NOMO-1 (cell line): ENCODE data around the gene BRICD5.

ENCODE experiments used
- DNase-seq, 2 experiments: peaks; one replicate each; lab custom pipeline; 2025; ENCODE audit not compliant: unreplicated experiment in 2 of 2; lab: John Stamatoyannopoulos, UW

Gene BRICD5

GRCh38 chr16:2199621-2200139 is 11.0 kb downstream of the BRICD5 start:
- DNase-seq = no peak

- DNase-seq = no peak
Measured at GRCh38 chr16:2199095-2199494, 11.6 kb downstream of the BRICD5 start.

GRCh38 chr16:2198283-2198682 is 12.4 kb downstream of the BRICD5 start:
- no peak for DNase-seq

DNA sequence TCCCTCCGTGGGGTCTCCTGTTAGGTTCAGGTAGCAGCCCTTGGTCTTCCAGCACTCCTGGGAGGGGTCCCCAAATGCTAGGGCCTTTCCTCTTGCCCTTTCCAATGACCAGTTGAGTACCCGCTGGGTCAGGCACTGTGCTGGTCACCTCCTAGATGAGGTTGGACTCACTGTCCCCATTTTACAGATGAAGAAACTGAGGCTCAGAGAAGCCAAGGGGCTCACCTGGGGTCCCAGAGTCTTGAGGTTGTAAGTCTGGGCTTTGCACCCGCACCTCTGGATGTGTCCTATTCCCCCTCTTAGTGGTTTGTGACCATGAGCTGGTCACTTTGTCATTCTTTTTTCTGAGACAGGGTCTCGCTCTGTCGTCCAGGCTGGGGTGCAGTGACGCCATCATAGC is 12.9 kb downstream of the BRICD5 start:
- no peak for DNase-seq

- DNase-seq = no peak
Measured at GRCh38 chr16:2196981-2197511, 13.6 kb downstream of the BRICD5 start.

GRCh38 chr16:2196162-2196980 is 14.3 kb downstream of the BRICD5 start, which contains the start of gene CASKIN1:
CASKIN1 (minus strand) TSS chr16:2196605; CDS start chr16:2196432, 173 bp downstream.
- peak; percentile 32 to 51 for DNase-seq

- no peak for DNase-seq
Measured at GRCh38 chr16:2195322-2196161, 15.1 kb downstream of the BRICD5 start.

- peak; percentile 25 to 46 for DNase-seq
Measured at GRCh38 chr16:2194852-2195321, 15.8 kb downstream of the BRICD5 start.

- DNase-seq = no peak
Measured at GRCh38 chr16:2194166-2194834, 16.4 kb downstream of the BRICD5 start.

- no peak for DNase-seq
Measured at GRCh38 chr16:2191446-2191706, 19.3 kb downstream of the BRICD5 start.

DNA sequence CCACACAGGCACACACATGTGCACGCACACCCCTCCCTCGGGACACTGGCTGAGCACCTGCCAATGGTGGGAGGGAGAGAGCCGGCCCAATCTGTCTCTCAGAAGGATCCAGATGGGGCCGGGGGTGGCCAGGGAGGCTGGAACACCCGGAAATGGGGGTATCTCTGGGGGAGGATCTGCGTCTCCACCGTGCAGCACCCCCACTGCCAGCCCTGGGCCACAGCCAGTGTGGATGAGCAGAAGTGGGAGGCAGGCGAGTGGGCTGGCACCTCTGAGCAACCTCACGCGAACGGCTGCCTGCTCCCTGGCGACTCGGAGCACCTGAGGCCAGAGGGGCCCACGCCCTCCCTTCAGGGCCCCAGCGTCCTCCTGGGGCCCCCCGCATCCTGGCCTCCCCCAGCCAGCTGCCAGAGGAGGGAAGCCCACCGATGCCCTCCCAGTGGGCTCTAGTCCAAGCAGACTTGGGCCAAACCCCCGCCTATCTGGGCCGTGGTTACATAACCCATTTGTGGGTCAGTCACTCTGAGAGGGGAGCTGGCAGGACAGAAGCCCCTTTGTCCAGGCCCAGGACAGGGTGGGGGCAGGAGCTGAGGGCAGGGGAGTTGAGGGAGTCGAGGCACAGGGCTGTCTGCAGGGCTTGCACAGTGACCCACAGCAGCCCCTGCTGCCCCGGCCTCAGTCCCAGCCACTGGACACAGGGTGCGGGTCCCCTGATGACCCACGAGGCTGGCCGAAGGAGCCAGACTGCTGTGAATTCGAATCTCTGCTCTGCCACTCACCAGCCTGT is 19.8 kb downstream of the BRICD5 start:
- DNase-seq = no peak

DNA sequence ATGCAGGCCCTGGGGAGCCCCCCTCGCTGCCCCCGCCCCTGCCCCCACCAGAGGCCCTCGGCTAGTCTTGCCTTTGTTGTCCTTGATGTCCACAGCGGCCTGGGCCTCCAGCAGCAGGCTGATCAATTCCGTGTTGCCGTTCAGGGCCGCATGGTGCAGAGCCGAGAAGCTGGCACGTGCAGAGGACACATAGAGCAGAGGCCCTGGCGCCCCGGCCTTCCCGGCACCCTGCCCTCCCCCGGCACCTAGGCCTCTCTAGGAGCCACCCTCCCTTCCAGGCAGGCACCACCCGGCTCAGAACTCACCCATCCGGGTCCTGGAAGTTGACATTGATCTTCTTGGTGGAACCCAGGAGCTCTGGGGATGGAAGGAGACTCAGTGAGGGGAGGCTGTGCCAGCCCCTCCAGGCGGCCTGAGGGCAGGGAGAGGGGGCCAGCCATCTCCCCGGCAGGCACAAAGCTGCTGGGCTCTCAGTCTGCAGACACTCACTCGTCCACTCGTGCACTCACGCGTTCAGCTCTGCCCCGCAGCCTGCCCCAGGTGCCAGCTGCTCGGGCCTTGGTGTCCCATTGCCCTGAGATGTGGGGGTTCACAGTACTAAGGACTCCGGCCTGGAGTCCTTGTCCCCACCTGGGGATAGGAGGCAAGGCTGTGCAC is 20.5 kb downstream of the BRICD5 start:
- no peak for DNase-seq

- no peak for DNase-seq
Measured at GRCh38 chr16:2189252-2189893, 21.3 kb downstream of the BRICD5 start.

DNA sequence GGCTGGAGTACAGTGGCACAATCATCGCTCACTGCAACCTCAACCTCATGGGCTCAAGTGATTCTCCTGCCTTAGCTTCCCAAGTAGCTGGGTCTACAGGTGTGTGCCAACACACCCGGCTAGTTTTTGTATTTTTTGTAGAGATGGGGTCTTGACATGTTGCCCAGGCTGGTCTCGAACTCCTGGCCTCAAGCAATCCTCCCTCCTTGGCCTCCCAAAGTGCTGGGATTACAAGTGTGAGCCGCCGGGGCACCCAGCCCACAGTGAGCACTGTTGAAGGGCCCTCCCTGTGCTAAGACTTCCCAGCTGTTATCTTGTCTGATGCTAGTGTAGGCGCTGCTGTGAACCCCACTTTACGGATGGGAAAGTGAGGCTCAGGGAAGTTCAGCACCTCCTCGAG is 22.3 kb downstream of the BRICD5 start:
- DNase-seq = no peak

DNA sequence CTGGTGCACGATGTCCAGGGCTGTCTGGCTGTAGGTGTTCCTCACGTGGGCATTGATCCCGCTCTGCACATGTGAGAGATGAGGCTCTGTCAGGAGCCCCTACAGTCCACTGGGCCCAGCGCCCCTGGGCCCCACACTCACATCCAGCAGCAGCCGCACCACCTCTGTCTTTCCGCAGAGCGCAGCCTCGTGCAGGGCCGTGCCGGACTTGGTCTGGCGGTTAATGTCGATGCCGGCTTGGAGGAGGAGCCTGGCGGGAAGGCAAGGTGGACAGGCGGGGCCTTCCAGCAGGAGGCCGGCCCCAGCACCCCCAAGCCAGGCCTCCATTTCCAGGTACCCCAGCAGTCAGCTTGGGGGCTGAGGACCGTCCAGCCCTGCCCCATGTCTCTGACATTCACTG is 23.5 kb downstream of the BRICD5 start:
- DNase-seq = no peak

DNA sequence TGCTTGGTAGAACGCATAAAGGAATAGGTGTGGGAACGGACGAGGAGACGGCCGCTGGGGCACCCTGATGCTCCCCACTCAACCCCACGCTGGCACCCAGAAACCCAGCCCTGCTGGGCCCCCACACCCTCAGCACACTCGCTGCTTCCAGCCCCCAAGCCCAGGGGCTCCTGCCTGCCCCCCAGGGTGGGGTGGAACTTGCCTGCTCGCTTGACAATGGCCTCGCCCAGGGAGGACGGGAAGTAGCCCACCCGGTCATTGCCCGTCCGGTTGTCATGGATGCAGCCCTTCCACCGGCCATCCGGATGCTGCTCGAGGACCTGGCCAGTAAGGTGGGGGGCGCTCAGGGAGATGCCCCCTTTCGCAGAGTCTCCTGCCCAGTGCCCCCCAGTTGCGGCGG is 24.2 kb downstream of the BRICD5 start:
- DNase-seq = no peak

DNA sequence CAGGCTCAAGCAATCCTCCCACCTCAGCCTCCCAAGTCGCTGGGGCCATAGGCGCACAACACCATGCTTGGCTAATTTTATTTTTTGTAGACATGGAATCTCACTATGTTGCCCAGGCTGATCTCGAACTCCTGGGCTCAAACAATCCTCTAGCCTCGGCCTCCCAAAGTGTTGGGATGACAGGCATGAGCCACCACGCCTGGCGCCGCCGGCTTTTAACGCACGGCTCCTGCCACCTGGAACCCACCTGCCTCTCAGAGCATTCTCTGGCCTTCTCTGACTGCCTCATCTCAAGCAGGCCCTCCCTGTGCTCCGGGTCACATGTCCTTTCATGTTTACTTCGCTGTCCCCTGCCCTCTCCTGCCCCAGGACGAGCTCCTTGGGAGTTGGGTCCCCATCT is 24.6 kb downstream of the BRICD5 start:
- DNase-seq = no peak

DNA sequence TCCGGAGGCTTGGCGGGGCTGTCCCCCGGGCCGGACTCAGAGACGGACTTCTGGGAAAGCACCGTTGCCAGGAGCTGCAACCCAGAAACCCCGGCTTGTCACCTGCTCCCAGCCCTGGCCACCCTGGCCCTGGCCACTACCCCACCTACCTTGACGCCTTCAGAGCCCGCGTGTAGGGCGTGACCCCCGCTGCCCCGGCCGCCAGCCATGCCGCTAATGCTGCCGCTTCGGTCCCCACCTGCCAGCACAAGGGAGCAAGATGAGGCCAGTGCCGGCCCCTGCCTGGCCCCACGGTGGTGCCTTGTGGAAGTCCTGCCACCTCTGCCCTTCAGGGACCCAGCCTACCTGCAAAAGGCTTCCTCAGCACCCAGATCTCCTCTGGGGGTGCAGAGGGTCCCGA is 25.7 kb downstream of the BRICD5 start:
- DNase-seq = no peak

GRCh38 chr16:2184346-2184745 is 26.3 kb downstream of the BRICD5 start:
- DNase-seq = no peak
